ENCODE data around the gene PANX1.

DNA sequence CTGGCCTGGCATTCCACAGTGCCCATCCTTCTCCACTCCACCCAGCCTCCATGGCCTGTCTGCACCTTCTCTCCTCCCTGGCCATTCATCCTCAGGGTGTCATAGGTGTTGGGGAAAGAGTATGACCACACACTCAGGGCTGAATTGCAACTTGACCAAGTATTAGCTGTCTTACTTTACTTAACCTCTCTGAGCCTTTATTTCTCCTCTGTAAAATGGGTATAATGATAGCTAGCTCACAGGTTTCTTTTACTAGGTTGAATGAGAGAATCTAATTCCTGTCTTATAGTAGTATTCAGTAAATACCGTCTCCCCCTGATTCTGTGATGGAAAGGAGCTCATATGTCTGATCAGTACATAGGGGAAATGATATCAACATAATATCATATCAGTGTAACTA, 16.0 kb downstream of the PANX1 start:
- TF ChIP-seq, protein P1, sequence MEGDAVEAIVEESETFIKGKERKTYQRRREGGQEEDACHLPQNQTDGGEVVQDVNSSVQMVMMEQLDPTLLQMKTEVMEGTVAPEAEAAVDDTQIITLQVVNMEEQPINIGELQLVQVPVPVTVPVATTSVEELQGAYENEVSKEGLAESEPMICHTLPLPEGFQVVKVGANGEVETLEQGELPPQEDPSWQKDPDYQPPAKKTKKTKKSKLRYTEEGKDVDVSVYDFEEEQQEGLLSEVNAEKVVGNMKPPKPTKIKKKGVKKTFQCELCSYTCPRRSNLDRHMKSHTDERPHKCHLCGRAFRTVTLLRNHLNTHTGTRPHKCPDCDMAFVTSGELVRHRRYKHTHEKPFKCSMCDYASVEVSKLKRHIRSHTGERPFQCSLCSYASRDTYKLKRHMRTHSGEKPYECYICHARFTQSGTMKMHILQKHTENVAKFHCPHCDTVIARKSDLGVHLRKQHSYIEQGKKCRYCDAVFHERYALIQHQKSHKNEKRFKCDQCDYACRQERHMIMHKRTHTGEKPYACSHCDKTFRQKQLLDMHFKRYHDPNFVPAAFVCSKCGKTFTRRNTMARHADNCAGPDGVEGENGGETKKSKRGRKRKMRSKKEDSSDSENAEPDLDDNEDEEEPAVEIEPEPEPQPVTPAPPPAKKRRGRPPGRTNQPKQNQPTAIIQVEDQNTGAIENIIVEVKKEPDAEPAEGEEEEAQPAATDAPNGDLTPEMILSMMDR (IDR thresholded peaks at IDR 0.05) = no peak
- no peak for TF ChIP-seq POLR2A (IDR thresholded peaks at IDR 0.05)

Measured in right lobe of liver (tissue), 4 donors.